Karpas-422 (cell line): ENCODE results near the gene KLK1. TPM values are rescaled to one million over a fixed set of nuclear protein-coding genes. Genes with fewer than 3 reads are reported as not detected.
"Not testable (repeated sequence)": the region's sequence is repeated elsewhere in the genome, so short reads cannot be mapped to it uniquely, and the experiment has no call there.

Experiments used
- DNase-seq: peaks from one replicate; pipeline ENCODE4 v3.0.0-alpha.2; 2015
- H2AFZ ChIP-seq: fragments of 200-600 bp; sonication (generic); 2 replicates; pipeline ENCODE4 v1.6.1; 2014; ENCODE audit warnings: antibody characterized with exemption, low read length, mixed read lengths
- H3K27ac ChIP-seq: fragments of 200-600 bp; sonication (generic); 2 replicates; pipeline ENCODE4 v1.5.1; 2014; ENCODE audit warnings: mild to moderate bottlenecking, low read length, moderate library complexity
- H3K27me3 ChIP-seq: fragments of 200-600 bp; sonication (generic); 2 replicates; pipeline ENCODE4 v1.6.1; 2014; ENCODE audit warnings: low read length, mixed read lengths
- H3K36me3 ChIP-seq: fragments of 200-600 bp; sonication (generic); 2 replicates; pipeline ENCODE4 v1.6.1; 2014; ENCODE audit warnings: low read length, mixed read lengths; ENCODE audit not compliant: insufficient read depth
- H3K4me1 ChIP-seq: fragments of 200-600 bp; sonication (generic); 2 replicates; pipeline ENCODE4 v1.6.1; 2014; ENCODE audit warnings: mild to moderate bottlenecking, low read length, mixed read lengths
- H3K4me2 ChIP-seq: fragments of 200-600 bp; sonication (generic); 2 replicates; pipeline ENCODE4 v1.6.1; 2014; ENCODE audit warnings: low read length, low read depth, mild to moderate bottlenecking; ENCODE audit not compliant: poor library complexity, severe bottlenecking
- H3K4me3 ChIP-seq: fragments of 200-600 bp; sonication (generic); 2 replicates; pipeline ENCODE4 v1.5.1; 2014; ENCODE audit warnings: mild to moderate bottlenecking, antibody characterized with exemption, low read length, mixed read lengths
- H3K79me2 ChIP-seq: fragments of 200-600 bp; sonication (generic); 2 replicates; pipeline ENCODE4 v1.6.1; 2014; ENCODE audit warnings: mild to moderate bottlenecking, low read length, mixed read lengths
- H3K9ac ChIP-seq: fragments of 200-600 bp; sonication (generic); 2 replicates; pipeline ENCODE4 v1.6.0; 2014; ENCODE audit warnings: low read length
- H3K9me2 ChIP-seq: fragments of 200-600 bp; sonication (generic), shearing (Covaris generic); replicated peaks from 2 replicates; pipeline ENCODE4 v1.6.0; 2014; ENCODE audit warnings: mild to moderate bottlenecking, low read length, moderate library complexity; ENCODE audit not compliant: insufficient read depth
- H3K9me3 ChIP-seq: fragments of 300-700, 200-600 bp; sonication (generic); 2 replicates; pipeline ENCODE4 v1.6.1; 2014; ENCODE audit warnings: low read length, mixed read lengths
- H4K20me1 ChIP-seq: fragments of 200-600 bp; sonication (generic); 2 replicates; pipeline ENCODE4 v1.6.1; 2014; ENCODE audit warnings: mild to moderate bottlenecking, antibody characterized with exemption, low read length, low read depth; ENCODE audit not compliant: insufficient read depth
- total RNA-seq: library from RNA; depleted of rRNA; stranded (reverse); fragments of >200 nt; shearing (Covaris generic); gene quantifications from 2 replicates; pipeline ENCODE4 v1.2.3, GENCODE V29; 2014; ENCODE audit warnings: low replicate concordance

The KLK1 gene
- total RNA-seq, 1 experiment from 2014 or later: not detected

DNA sequence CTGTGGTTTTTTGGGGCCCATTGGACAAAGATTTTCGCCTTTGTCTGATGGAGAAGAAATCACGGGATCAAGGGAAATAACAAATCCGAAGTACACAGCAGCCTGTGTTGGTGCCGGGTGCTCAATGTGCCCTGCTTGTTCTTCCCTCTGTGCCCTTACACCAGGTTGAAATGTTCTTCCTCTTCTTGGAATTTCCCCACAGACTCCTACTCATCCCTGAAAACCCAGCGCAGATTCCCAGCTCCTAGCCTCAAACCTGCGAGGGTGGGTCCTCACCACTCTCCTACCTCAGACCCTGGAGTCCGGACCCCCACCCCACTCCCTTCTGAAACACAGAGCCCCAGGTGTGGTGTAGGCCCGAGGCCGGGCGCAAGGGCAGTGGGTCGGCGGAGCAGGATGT, 38.3 kb downstream of the KLK1 start:
- H3K27me3 ChIP-seq: no peaks in the 10 kb centered on the region
- H3K27ac ChIP-seq: no peak overlapping the region
- no peak overlapping the region for H3K9ac ChIP-seq
- no peaks in the 10 kb centered on the region for H3K79me2 ChIP-seq
- H3K4me1 ChIP-seq: no peaks in the 10 kb centered on the region
- no peak for DNase-seq
- no peaks in the 10 kb centered on the region for H3K9me2 ChIP-seq
- no peak overlapping the region for H2AFZ ChIP-seq
- no peaks in the 10 kb centered on the region for H3K9me3 ChIP-seq
- no peak overlapping the region for H3K4me3 ChIP-seq
- H3K4me2 ChIP-seq: no peak overlapping the region
- H4K20me1 ChIP-seq: no peaks in the 10 kb centered on the region
- no peaks in the 10 kb centered on the region for H3K36me3 ChIP-seq

DNA sequence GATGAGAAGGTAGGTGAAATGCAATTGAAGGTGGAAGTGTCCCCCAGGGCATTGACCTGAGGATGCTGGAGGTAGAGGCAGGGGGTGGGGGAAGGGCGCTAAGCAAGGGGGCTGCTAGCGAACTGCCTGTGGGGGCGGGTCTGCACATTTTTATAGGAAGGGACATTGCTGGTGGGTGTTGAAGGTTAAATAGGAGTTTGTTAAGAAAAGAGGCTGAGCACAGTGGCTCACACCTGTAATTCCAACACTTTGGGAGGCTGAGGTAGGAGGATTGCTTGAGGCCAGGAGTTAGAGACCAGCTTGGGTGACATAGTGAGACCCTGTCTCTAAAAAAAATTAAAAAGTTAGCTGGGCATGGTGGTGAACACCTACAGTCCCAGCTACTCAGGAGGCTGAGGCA, 38.9 kb downstream of the KLK1 start:
- Histone ChIP-seq H3K9me2 (no peaks in the 10 kb centered on the region), H3K27me3 (no peaks in the 10 kb centered on the region), H3K9ac (no peak overlapping the region), H3K4me3 (no peak overlapping the region), H4K20me1 (no peaks in the 10 kb centered on the region), H2AFZ (no peak overlapping the region), H3K9me3 (no peaks in the 10 kb centered on the region), H3K79me2 (no peaks in the 10 kb centered on the region), H3K4me1 (no peaks in the 10 kb centered on the region), H3K36me3 (no peaks in the 10 kb centered on the region), H3K4me2 (no peak overlapping the region), H3K27ac (no peak overlapping the region)
- DNase-seq: no peak

DNA sequence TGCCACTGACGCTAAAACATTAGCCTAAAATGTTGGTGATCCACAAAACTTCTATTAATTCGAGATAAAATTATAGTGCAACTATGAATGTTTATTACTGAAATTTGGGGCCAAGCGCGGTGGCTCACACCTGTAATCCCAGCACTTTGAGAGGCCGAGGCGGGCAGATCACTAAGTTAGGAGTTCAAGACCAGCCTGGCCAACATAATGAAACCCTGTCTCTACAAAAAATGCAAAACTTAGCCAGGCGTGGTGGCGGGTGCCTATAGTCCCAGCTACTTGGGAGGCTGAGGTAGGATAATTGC, 39.8 kb downstream of the KLK1 start:
- not testable (repeated sequence) for H3K9me2 ChIP-seq, H3K4me1 ChIP-seq, H3K4me3 ChIP-seq, H3K4me2 ChIP-seq, H3K79me2 ChIP-seq, H3K27me3 ChIP-seq, H4K20me1 ChIP-seq, H3K27ac ChIP-seq, H2AFZ ChIP-seq, H3K9ac ChIP-seq, DNase-seq, H3K9me3 ChIP-seq, H3K36me3 ChIP-seq

DNA sequence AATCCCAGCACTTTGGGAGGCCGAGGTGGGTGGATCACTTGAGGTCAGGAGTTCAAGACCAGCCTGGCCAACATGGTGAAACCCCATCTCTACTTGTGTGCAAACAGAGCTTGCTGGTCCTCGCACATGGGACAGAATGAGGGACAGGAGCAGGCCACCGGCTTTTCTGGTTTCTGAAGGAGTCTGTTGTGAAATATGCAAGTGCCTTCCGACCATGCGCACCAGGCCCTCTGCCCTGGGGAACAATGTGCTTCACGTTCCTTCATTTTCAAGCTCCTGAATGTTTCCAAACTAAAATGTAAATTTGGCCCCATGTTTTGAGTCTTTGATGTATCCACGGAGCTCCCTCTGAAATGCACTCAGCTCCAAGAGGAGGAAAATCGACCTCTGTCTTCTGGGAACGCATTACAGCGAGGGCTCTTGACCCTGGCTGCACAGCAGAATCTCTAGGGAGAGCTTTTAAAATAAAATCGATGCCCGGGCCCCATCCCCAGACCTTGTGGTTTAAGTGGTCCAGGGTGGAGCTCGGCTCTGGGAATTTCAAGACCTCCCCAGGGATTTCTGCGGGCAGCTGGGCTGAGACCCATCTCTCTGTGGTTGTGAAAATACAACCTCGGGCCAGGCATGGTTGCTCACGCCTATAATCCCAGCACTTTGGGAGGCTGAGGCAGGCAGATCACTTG, 42.7 kb downstream of the KLK1 start:
- Histone ChIP-seq H3K4me3 (no peak overlapping the region), H3K9me3 (no peaks in the 10 kb centered on the region), H3K27ac (no peak overlapping the region), H3K9me2 (no peaks in the 10 kb centered on the region), H3K36me3 (no peaks in the 10 kb centered on the region), H3K79me2 (no peaks in the 10 kb centered on the region), H2AFZ (no peak overlapping the region), H3K27me3 (no peaks in the 10 kb centered on the region), H3K4me2 (no peak overlapping the region), H3K4me1 (no peaks in the 10 kb centered on the region), H4K20me1 (0 out of 2 replicates have a peak, but pooled peaks cover 6% of the 10 kb centered on the region), H3K9ac (no peak overlapping the region)
- no peak for DNase-seq

DNA sequence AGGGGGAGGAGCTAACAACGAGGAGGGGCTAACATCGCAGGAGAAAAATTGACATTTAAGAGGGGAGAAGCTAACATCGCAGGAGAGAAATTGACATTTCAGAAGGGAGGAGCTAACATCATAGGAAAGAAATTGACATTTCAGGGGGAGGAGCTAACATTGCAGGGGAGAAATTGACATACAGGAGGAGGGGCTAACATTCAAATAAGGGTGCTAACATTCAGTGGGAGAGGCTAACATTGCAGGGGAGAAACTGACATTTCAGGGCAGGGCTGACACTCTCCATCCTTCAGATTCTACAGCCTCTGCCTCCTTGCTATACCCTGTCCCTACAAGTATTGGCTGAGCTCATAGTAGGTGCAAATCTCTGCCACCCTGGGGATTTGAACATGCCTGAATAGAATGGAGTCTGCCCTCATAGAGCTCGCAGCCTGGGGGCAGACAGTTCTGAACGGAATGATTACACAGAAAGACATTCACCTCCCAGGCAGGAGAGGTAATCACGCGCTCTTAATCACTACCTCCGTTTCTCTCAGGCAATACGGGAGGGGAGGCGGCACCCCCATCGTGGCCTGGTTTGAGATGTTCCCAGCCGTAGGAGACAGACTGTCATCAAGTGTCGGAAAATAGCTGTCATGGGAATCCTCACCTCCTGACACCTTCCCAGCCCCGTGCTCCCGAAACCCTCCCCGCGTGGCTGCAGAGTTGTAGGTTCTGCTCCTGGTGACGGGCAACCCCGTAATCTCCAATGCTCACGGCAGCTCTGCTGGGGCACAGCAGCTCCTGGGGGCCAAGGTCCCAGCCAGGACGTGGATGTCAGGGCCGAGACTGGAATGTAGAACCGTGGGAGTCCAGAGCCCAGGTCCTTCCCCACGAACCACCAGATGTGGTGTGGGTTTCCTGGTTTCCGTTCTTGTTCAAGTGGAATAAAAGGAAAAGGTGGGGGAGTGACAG, 43.8 kb downstream of the KLK1 start:
- H3K4me2 ChIP-seq: no peak overlapping the region
- H4K20me1 ChIP-seq: 0 out of 2 replicates have a peak, but pooled peaks cover 6% of the 10 kb centered on the region
- H3K9me3 ChIP-seq: no peaks in the 10 kb centered on the region
- H3K79me2 ChIP-seq: no peaks in the 10 kb centered on the region
- no peak overlapping the region for H3K4me3 ChIP-seq
- no peak overlapping the region for H3K9ac ChIP-seq
- H3K9me2 ChIP-seq: no peaks in the 10 kb centered on the region
- DNase-seq: no peak
- no peaks in the 10 kb centered on the region for H3K36me3 ChIP-seq
- no peaks in the 10 kb centered on the region for H3K4me1 ChIP-seq
- H2AFZ ChIP-seq: no peak overlapping the region
- no peaks in the 10 kb centered on the region for H3K27me3 ChIP-seq
- no peak overlapping the region for H3K27ac ChIP-seq

DNA sequence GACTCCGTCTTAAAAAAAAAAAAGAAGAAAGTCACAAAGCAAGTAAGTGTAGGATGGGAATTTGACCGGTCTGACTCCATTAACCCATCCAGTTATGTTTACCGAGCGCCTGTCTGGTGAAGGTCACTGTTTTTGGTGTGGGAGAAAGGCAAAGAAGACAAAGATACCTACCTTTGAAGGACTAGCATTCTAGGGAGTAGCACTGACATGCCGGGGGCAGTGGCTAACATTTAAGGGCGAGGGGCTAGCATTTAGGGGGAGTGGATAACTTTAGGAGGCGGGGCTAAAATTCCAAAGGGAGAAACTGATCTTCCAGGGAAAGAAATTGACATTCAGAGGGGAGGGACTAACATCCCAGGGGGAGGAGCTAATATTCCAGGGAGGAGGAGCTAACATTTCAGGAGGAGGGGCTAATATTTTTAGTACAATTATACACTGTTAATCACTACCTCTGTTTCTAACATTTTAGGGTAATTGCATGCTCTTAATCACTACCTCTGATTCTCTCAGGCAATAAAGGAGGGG, 44.6 kb downstream of the KLK1 start:
- no peak overlapping the region for H3K27ac ChIP-seq
- H3K27me3 ChIP-seq: no peaks in the 10 kb centered on the region

DNA sequence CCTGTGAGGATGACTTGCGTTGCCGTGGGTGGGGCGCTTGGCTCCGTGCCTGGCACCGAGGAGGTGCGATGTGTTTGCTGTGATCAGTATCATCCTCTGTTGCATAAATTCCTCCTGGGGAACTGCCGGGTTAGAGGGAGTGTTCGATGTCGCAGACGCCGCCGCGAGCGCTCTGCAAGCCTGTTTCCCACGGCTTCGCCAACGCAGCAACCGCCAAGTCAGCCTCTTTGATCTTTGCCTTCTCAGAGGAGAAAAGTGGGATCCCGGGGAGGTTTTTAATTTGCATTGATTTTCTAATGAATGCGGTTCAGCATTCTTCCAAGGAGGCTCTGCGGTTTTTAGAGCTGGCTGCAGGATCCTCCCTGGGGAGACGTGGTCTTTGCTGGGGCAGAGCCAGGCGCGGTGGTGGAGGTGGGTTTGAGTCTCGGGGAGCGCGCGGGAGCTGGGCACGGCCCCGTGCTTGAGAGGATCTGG, 45.7 kb downstream of the KLK1 start:
- Histone ChIP-seq H3K27ac (no peak overlapping the region), H4K20me1 (0 out of 2 replicates have a peak, but pooled peaks cover 6% of the 10 kb centered on the region), H3K4me3 (no peak overlapping the region), H3K4me2 (no peak overlapping the region), H3K79me2 (no peaks in the 10 kb centered on the region), H3K36me3 (no peaks in the 10 kb centered on the region), H3K27me3 (no peaks in the 10 kb centered on the region), H2AFZ (no peak overlapping the region), H3K9ac (no peak overlapping the region), H3K9me2 (no peaks in the 10 kb centered on the region), H3K4me1 (peaks cover 8% of the 10 kb centered on the region), H3K9me3 (no peaks in the 10 kb centered on the region)
- no peak for DNase-seq

More for the DNA sequence above, 44.6 kb downstream of the KLK1 start:
- Histone ChIP-seq H3K4me3 (no peak overlapping the region), H3K9me3 (no peaks in the 10 kb centered on the region), H3K36me3 (no peaks in the 10 kb centered on the region), H3K4me2 (no peak overlapping the region), H4K20me1 (0 out of 2 replicates have a peak, but pooled peaks cover 6% of the 10 kb centered on the region), H3K79me2 (no peaks in the 10 kb centered on the region), H3K9me2 (no peaks in the 10 kb centered on the region), H2AFZ (no peak overlapping the region), H3K9ac (no peak overlapping the region), H3K4me1 (no peaks in the 10 kb centered on the region)
- DNase-seq: no peak

DNA sequence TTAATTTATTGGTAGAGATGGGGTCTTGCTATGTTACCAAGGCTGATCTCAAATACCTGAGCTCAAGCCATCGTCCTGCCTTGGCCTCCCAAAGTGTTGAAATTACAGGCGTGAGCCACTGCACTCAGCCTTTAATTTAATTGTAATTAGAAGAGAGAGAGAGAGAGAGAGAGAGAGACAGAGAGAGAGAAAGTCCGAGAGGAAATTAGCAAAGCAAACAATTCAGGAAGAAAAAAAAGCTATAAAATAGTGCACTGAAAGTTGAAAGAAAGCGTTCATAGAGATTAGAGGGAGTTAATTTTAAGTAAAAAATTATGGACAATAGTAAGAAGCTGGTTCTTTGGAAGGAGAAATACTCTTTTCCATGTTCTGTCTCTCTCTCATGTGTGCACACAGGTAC, 46.3 kb downstream of the KLK1 start:
- Histone ChIP-seq H3K9me3 (no peaks in the 10 kb centered on the region), H3K4me3 (no peak overlapping the region), H3K36me3 (no peaks in the 10 kb centered on the region), H4K20me1 (0 out of 2 replicates have a peak, but pooled peaks cover 6% of the 10 kb centered on the region), H3K4me2 (no peak overlapping the region), H3K79me2 (no peaks in the 10 kb centered on the region), H3K27me3 (no peaks in the 10 kb centered on the region), H2AFZ (no peak overlapping the region), H3K9me2 (no peaks in the 10 kb centered on the region), H3K4me1 (peaks cover 11% of the 10 kb centered on the region), H3K9ac (no peak overlapping the region), H3K27ac (no peak overlapping the region)
- DNase-seq: no peak
